HG03025 (cell line): ENCODE data around the gene ABCB8.
"Not testable (repeated sequence)": the region's sequence is repeated elsewhere in the genome, so short reads cannot be mapped to it uniquely, and the experiment has no call there.

Experiments used
- ATAC-seq: cut with Tn5 transposase; IDR thresholded peaks from one replicate; pipeline ENCODE4 v1.9.1; 2021; ENCODE audit warnings: mild to moderate bottlenecking, moderate library complexity; ENCODE audit not compliant: unreplicated experiment, low FRiP score

ABCB8 gene

GRCh38 chr7:151032936-151033863 lies 5.0 kb downstream of the ABCB8 start:
- ATAC-seq = no peak

GRCh38 chr7:151033864-151034249 lies 5.6 kb downstream of the ABCB8 start:
- ATAC-seq = no peak

- no peak for ATAC-seq
Observed at GRCh38 chr7:151034312-151035025, 6.2 kb downstream of the ABCB8 start.

GRCh38 chr7:151035026-151035717 lies 6.9 kb downstream of the ABCB8 start:
- no peak for ATAC-seq

GRCh38 chr7:151035902-151036301 lies 7.7 kb downstream of the ABCB8 start:
- no peak for ATAC-seq

GRCh38 chr7:151038951-151039849 lies 10.9 kb downstream of the ABCB8 start:
- ATAC-seq = no peak

GRCh38 chr7:151039850-151040548 lies 11.7 kb downstream of the ABCB8 start:
- ATAC-seq = no peak

- ATAC-seq = no peak
Observed at GRCh38 chr7:151040616-151041375, 12.5 kb downstream of the ABCB8 start.

GRCh38 chr7:151043449-151043848 lies 15.2 kb downstream of the ABCB8 start:
- not testable (repeated sequence) for ATAC-seq

GRCh38 chr7:151043959-151044358 lies 15.7 kb downstream of the ABCB8 start:
- ATAC-seq = no peak

GRCh38 chr7:151045262-151045661 lies 17.0 kb downstream of the ABCB8 start:
- no peak for ATAC-seq

- ATAC-seq = no peak
Observed at GRCh38 chr7:151045967-151046366, 17.7 kb downstream of the ABCB8 start.

- ATAC-seq = no peak
Observed at GRCh38 chr7:151046603-151047573, 18.6 kb downstream of the ABCB8 start.

- no peak for ATAC-seq
Observed at GRCh38 chr7:151047976-151048815, 19.9 kb downstream of the ABCB8 start, which contains the start of gene ASIC3. ASIC3 (plus strand) TSS chr7:151048531; CDS start chr7:151048886, 355 bp downstream.

GRCh38 chr7:151048911-151049463 lies 20.7 kb downstream of the ABCB8 start:
- no peak for ATAC-seq

GRCh38 chr7:151051108-151051507 lies 22.9 kb downstream of the ABCB8 start:
- no peak for ATAC-seq
